ENCODE data around the gene SORCS2. TPM values are rescaled to one million over a fixed set of nuclear protein-coding genes. Genes with fewer than 3 reads are reported as not detected.

Gene SORCS2
- total RNA-seq, 1 experiment from 2014 or later: not detected

DNA sequence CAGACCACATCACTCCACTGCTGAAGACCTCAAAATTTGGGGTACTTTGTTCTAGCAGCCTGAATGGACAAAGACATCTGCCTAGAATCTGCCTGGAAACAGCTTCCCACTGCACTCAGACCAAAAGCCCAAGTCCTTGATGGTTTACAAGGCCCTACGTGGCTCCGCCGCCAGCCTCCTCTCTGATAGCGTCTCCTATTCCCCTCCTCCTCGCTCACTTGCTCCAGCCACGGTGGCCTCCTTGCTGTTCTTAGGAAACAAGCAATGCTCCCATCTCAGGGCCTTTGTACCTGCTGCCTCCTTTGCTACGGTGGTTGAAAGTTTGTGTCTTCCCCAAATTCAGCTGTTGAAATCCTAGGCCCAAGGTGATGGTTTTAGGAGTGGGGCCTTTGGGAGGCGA, 34.7 kb upstream of the SORCS2 start:
- intact Hi-C loops (cut with micrococcal nuclease; ENCODE audit: unreplicated experiment): no loop called here
- TF ChIP-seq, protein P1, sequence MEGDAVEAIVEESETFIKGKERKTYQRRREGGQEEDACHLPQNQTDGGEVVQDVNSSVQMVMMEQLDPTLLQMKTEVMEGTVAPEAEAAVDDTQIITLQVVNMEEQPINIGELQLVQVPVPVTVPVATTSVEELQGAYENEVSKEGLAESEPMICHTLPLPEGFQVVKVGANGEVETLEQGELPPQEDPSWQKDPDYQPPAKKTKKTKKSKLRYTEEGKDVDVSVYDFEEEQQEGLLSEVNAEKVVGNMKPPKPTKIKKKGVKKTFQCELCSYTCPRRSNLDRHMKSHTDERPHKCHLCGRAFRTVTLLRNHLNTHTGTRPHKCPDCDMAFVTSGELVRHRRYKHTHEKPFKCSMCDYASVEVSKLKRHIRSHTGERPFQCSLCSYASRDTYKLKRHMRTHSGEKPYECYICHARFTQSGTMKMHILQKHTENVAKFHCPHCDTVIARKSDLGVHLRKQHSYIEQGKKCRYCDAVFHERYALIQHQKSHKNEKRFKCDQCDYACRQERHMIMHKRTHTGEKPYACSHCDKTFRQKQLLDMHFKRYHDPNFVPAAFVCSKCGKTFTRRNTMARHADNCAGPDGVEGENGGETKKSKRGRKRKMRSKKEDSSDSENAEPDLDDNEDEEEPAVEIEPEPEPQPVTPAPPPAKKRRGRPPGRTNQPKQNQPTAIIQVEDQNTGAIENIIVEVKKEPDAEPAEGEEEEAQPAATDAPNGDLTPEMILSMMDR (IDR thresholded peaks at IDR 0.05; ENCODE audit: unreplicated experiment): no peak
- no peak overlapping the region for H3K27ac Mint-ChIP-seq (ENCODE audit: unreplicated experiment)
- no peak overlapping the region for H3K4me3 Mint-ChIP-seq (ENCODE audit: low read depth, unreplicated experiment)
- BruUV-seq (replicated peaks): no TSS peak
- no peaks in the 10 kb centered on the region for H3K4me1 Mint-ChIP-seq (ENCODE audit: low read depth, unreplicated experiment)
- CTCF ChIA-PET: no interaction called here
- H3K9me3 Mint-ChIP-seq (ENCODE audit: low read depth, unreplicated experiment): no peaks in the 10 kb centered on the region
- peaks cover 98% of the 10 kb centered on the region for H3K27me3 Mint-ChIP-seq (ENCODE audit: unreplicated experiment)
- H3K36me3 Mint-ChIP-seq (ENCODE audit: insufficient read depth, unreplicated experiment): no peaks in the 10 kb centered on the region
- no peak for DNase-seq

DNA sequence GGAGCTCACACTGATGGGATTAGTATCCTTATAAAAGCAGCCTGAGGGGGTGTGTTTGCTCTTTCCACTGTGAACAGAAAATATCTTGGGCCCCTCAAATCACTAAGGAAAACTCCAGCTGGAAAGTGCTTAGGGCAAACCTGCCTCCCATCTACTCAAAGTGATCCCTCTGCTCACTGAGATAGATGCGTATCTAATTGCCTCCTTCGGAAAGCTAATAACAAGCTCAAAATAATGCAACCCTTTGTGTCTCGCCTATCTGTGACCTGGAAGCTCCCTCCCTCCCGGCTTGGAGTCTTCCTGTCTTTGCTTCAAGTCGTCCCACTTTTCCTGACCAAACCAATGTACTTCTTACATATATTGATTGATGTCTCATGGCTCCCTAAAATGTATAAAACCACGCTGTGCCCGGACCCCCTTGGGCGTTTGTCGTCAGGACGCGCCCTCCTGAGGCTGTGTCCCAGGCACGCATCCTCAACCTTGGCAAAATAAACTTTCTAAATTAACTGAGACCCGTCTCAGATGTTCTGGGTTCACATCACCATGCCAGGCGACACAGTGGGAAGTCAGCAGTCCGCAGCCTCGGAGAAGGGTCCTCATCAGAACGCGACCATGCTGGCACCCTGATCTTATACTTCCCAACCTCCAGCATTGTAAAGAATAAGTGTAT, 34.1 kb upstream of the SORCS2 start:
- CTCF ChIA-PET: no interaction called here
- DNase-seq: no peak
- Mint-ChIP-seq H3K27ac (ENCODE audit: unreplicated experiment) (no peak overlapping the region), H3K9me3 (ENCODE audit: low read depth, unreplicated experiment) (no peaks in the 10 kb centered on the region), H3K4me3 (ENCODE audit: low read depth, unreplicated experiment) (no peak overlapping the region), H3K4me1 (ENCODE audit: low read depth, unreplicated experiment) (no peaks in the 10 kb centered on the region), H3K36me3 (ENCODE audit: insufficient read depth, unreplicated experiment) (no peaks in the 10 kb centered on the region), H3K27me3 (ENCODE audit: unreplicated experiment) (peaks cover 98% of the 10 kb centered on the region)
- intact Hi-C loops (cut with micrococcal nuclease; ENCODE audit: unreplicated experiment): no loop called here
- TF ChIP-seq, protein P1 (IDR thresholded peaks at IDR 0.05; ENCODE audit: unreplicated experiment): no peak
- no TSS peak for BruUV-seq (replicated peaks)

DNA sequence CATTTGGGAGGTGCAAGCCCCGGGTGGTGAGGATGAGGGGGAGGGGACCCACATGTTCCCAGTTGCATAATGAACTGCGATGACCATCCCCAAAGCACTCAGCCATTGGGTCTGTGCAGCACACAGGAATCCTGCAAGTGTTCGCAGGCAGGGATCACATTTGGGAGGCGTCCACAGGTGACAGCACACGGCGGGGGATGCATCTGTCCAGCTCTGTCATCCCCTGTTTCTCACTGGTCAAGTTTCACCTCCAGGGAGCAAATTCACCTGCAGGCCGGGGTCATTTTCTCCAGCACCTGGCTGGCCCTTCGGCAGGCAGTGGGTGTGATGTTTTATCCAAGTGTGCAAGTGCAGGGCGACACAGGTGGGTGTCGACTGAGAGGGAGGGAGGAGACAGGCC, 33.3 kb upstream of the SORCS2 start:
- Mint-ChIP-seq H3K36me3 (ENCODE audit: insufficient read depth, unreplicated experiment) (no peaks in the 10 kb centered on the region), H3K27ac (ENCODE audit: unreplicated experiment) (no peak overlapping the region), H3K4me3 (ENCODE audit: low read depth, unreplicated experiment) (no peak overlapping the region), H3K4me1 (ENCODE audit: low read depth, unreplicated experiment) (no peaks in the 10 kb centered on the region), H3K9me3 (ENCODE audit: low read depth, unreplicated experiment) (no peaks in the 10 kb centered on the region), H3K27me3 (ENCODE audit: unreplicated experiment) (peaks cover 98% of the 10 kb centered on the region)
- intact Hi-C loops (cut with micrococcal nuclease; ENCODE audit: unreplicated experiment): no loop called here
- no peak for DNase-seq
- CTCF ChIA-PET: no interaction called here
- TF ChIP-seq, protein P1 (IDR thresholded peaks at IDR 0.05; ENCODE audit: unreplicated experiment): no peak
- no TSS peak for BruUV-seq (replicated peaks)

DNA sequence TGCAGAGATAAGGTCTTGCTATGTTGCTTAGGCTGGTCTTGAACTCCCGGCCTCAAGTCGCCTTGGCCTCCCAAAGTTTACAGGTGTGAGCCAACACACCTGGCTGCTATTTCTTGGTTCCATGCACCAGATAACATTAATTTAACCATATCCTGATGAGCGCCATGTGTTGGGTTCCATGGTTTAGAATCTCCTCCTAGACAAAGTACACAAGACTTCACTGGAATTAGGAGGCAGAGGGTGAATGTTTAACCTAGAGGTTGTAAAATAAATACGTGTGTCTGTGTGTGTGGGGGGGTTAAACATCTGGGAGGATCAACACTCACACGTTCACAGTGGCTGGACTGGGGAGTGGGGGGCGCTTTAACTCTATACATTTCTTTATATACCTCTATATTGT, 32.4 kb upstream of the SORCS2 start:
- Mint-ChIP-seq H3K27me3 (ENCODE audit: unreplicated experiment) (peaks cover 94% of the 10 kb centered on the region), H3K4me1 (ENCODE audit: low read depth, unreplicated experiment) (no peaks in the 10 kb centered on the region), H3K9me3 (ENCODE audit: low read depth, unreplicated experiment) (no peaks in the 10 kb centered on the region), H3K36me3 (ENCODE audit: insufficient read depth, unreplicated experiment) (no peaks in the 10 kb centered on the region), H3K27ac (ENCODE audit: unreplicated experiment) (no peak overlapping the region), H3K4me3 (ENCODE audit: low read depth, unreplicated experiment) (no peak overlapping the region)
- intact Hi-C loops (cut with micrococcal nuclease; ENCODE audit: unreplicated experiment): no loop called here
- no peak for DNase-seq
- BruUV-seq (replicated peaks): no TSS peak
- TF ChIP-seq, protein P1 (IDR thresholded peaks at IDR 0.05; ENCODE audit: unreplicated experiment): no peak
- CTCF ChIA-PET: no interaction called here
